ENCODE results near the gene FAM72A.

- TF ChIP-seq CTCF (IDR thresholded peaks at IDR 0.05) (no peak), POLR2A (IDR thresholded peaks at IDR 0.05) (no peak)
These were observed 59.0 kb downstream of the FAM72A start for GRCh38 chr1:206143537-206144172.
